ENCODE data around the gene ZCCHC14. TPM values are rescaled to one million over a fixed set of nuclear protein-coding genes. Genes with fewer than 3 reads are reported as not detected.

ZCCHC14 gene
- total and polyA plus RNA-seq, 2 of the 13 experiments (the other 11 are each of a cell fraction or from before 2014, with no cell fraction given): 12.4 to 12.5 TPM

DNA sequence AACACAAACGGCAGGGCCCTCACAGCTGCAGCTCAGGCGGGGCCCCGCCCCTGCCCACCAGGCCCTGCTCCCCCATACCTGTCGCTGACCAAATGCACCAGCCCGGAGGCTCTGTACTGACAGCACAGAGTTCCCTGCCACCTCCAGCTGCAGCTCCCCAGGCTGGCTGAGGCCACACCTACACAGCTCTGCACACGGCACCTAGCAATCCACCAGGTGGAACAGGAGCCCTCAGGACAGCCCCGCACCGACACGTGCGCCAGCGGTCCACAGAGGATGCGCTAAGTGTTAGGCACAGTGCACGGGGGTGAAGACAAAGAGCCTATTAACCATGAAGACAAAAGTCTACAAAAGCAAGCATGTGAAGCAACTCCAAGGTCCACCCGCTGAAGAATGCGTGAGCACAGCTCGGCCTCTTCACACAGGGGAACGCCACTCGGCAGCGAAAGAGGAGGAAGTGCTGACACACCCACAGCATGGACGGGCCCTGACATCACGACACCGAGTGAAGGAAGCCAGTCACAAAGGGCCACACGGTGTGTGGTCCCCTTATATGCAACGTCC lies 5.4 kb downstream of the ZCCHC14 start (continued):
- TF ChIP-seq, protein P1, sequence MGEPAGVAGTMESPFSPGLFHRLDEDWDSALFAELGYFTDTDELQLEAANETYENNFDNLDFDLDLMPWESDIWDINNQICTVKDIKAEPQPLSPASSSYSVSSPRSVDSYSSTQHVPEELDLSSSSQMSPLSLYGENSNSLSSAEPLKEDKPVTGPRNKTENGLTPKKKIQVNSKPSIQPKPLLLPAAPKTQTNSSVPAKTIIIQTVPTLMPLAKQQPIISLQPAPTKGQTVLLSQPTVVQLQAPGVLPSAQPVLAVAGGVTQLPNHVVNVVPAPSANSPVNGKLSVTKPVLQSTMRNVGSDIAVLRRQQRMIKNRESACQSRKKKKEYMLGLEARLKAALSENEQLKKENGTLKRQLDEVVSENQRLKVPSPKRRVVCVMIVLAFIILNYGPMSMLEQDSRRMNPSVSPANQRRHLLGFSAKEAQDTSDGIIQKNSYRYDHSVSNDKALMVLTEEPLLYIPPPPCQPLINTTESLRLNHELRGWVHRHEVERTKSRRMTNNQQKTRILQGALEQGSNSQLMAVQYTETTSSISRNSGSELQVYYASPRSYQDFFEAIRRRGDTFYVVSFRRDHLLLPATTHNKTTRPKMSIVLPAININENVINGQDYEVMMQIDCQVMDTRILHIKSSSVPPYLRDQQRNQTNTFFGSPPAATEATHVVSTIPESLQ (CRISPR knock-in tag; conservative IDR thresholded peaks at IDR 0.05): no peak
- TF ChIP-seq ZNF230 (CRISPR knock-in tag; IDR thresholded peaks at IDR 0.05) (no peak; the same call in 1 of the 2 replicates), ZNF337 (CRISPR knock-in tag; IDR thresholded peaks at IDR 0.05; ENCODE audit: borderline replicate concordance, low read depth) (no peak), ZNF20 (CRISPR knock-in tag; IDR thresholded peaks at IDR 0.05) (no peak), PHF5A (CRISPR knock-in tag; IDR thresholded peaks at IDR 0.05; ENCODE audit: low read depth, unreplicated experiment) (no peak), SMAD3 (CRISPR knock-in tag; IDR thresholded peaks at IDR 0.05) (no peak; the same call in 1 of the 2 replicates), ZNF746 (CRISPR knock-in tag; IDR thresholded peaks at IDR 0.05) (no peak; the same call in 1 of the 2 replicates), ZNF660 (CRISPR knock-in tag; IDR thresholded peaks at IDR 0.05; ENCODE audit: borderline replicate concordance, low read depth) (no peak), ADNP (CRISPR knock-in tag; IDR thresholded peaks at IDR 0.05) (0 out of 2 replicates have a peak, but pooled peaks have one; percentile 34), SPEN (CRISPR knock-in tag; IDR thresholded peaks at IDR 0.05; ENCODE audit: low read depth) (peak; percentile 55; the same call in 1 of the 2 replicates), KLF12 (CRISPR knock-in tag; IDR thresholded peaks at IDR 0.05; ENCODE audit: borderline replicate concordance) (no peak), SIX1 (CRISPR knock-in tag; IDR thresholded peaks at IDR 0.05; ENCODE audit: borderline replicate concordance) (no peak), HHEX (CRISPR knock-in tag; IDR thresholded peaks at IDR 0.05) (no peak), ZNF17 (CRISPR knock-in tag; IDR thresholded peaks at IDR 0.05) (no peak), SRF (IDR thresholded peaks at IDR 0.05; ENCODE audit: low read depth, low read length) (no peak), FLYWCH1 (CRISPR knock-in tag; IDR thresholded peaks at IDR 0.05) (no peak), ARNTL (CRISPR knock-in tag; IDR thresholded peaks at IDR 0.05) (peak; percentile 98), WIZ (CRISPR knock-in tag; IDR thresholded peaks at IDR 0.05) (no peak), TBX2 (CRISPR knock-in tag; IDR thresholded peaks at IDR 0.05; ENCODE audit: borderline replicate concordance) (peak; percentile 97), CC2D1A (CRISPR knock-in tag; IDR thresholded peaks at IDR 0.05) (no peak), TAF1 (CRISPR knock-in tag; IDR thresholded peaks at IDR 0.05) (no peak)
- TF ChIP-seq, protein P2, sequence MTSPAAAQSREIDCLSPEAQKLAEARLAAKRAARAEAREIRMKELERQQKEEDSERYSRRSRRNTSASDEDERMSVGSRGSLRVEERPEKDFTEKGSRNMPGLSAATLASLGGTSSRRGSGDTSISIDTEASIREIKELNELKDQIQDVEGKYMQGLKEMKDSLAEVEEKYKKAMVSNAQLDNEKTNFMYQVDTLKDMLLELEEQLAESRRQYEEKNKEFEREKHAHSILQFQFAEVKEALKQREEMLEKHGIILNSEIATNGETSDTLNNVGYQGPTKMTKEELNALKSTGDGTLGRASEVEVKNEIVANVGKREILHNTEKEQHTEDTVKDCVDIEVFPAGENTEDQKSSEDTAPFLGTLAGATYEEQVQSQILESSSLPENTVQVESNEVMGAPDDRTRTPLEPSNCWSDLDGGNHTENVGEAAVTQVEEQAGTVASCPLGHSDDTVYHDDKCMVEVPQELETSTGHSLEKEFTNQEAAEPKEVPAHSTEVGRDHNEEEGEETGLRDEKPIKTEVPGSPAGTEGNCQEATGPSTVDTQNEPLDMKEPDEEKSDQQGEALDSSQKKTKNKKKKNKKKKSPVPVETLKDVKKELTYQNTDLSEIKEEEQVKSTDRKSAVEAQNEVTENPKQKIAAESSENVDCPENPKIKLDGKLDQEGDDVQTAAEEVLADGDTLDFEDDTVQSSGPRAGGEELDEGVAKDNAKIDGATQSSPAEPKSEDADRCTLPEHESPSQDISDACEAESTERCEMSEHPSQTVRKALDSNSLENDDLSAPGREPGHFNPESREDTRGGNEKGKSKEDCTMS (CRISPR knock-in tag; conservative IDR thresholded peaks at IDR 0.05): no peak
- TF ChIP-seq, protein P3, sequence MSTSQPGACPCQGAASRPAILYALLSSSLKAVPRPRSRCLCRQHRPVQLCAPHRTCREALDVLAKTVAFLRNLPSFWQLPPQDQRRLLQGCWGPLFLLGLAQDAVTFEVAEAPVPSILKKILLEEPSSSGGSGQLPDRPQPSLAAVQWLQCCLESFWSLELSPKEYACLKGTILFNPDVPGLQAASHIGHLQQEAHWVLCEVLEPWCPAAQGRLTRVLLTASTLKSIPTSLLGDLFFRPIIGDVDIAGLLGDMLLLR (CRISPR knock-in tag; IDR thresholded peaks at IDR 0.05): peak; percentile 97; the same call in 1 of the 2 replicates
- TF ChIP-seq, protein P4, sequence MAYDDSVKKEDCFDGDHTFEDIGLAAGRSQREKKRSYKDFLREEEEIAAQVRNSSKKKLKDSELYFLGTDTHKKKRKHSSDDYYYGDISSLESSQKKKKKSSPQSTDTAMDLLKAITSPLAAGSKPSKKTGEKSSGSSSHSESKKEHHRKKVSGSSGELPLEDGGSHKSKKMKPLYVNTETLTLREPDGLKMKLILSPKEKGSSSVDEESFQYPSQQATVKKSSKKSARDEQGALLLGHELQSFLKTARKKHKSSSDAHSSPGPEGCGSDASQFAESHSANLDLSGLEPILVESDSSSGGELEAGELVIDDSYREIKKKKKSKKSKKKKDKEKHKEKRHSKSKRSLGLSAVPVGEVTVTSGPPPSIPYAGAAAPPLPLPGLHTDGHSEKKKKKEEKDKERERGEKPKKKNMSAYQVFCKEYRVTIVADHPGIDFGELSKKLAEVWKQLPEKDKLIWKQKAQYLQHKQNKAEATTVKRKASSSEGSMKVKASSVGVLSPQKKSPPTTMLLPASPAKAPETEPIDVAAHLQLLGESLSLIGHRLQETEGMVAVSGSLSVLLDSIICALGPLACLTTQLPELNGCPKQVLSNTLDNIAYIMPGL (CRISPR knock-in tag; IDR thresholded peaks at IDR 0.05; ENCODE audit: borderline replicate concordance in 1 of 2, low read depth in 1 of 2): no peak; a peak in 2 of 4 replicates

Data from HepG2 (cell line).